IMR-90 (cell line): ENCODE data around the gene LONP2.
"Not testable (repeated sequence)": the region's sequence is repeated elsewhere in the genome, so short reads cannot be mapped to it uniquely, and the experiment has no call there.

Experiments
- CEBPB ChIP-seq: IDR thresholded peaks from 2 replicates; pipeline ENCODE4 v1.6.1; 2012; ENCODE audit warnings: low read depth, low read length, improper control_type of control experiment
- CTCF ChIP-seq: conservative IDR thresholded peaks from 2 replicates; pipeline ENCODE4 v1.5.1; 2012; ENCODE audit warnings: mild to moderate bottlenecking, low read depth, low read length, improper control_type of control experiment
- FOS ChIP-seq: fragments of 150-350 bp; IDR thresholded peaks from 2 replicates; pipeline ENCODE4 v1.6.1; 2016; ENCODE audit warnings: low read depth, low read length
- MAFK ChIP-seq: IDR thresholded peaks from 2 replicates; pipeline ENCODE4 v1.6.1; 2012; ENCODE audit warnings: low read depth, low read length, improper control_type of control experiment
- MAZ ChIP-seq: IDR thresholded peaks from 2 replicates; pipeline ENCODE4 v1.6.1; 2012; ENCODE audit warnings: low read depth, mild to moderate bottlenecking, low read length, improper control_type of control experiment, moderate library complexity, borderline replicate concordance
- MXI1 ChIP-seq: IDR thresholded peaks from 2 replicates; pipeline ENCODE4 v1.6.1; 2012; ENCODE audit warnings: low read depth, mild to moderate bottlenecking, low read length, moderate library complexity, borderline replicate concordance
- POLR2A ChIP-seq: IDR thresholded peaks from 2 replicates; pipeline ENCODE4 v1.6.1; 2012; ENCODE audit warnings: mild to moderate bottlenecking, low read depth, low read length
- RAD21 ChIP-seq: IDR thresholded peaks from 2 replicates; pipeline ENCODE4 v1.6.1; 2012; ENCODE audit warnings: low read length, improper control_type of control experiment
- RCOR1 ChIP-seq: IDR thresholded peaks from 2 replicates; pipeline ENCODE4 v1.6.1; 2012; ENCODE audit warnings: mild to moderate bottlenecking, low read length, improper control_type of control experiment; ENCODE audit not compliant: insufficient replicate concordance
- RFX5 ChIP-seq: IDR thresholded peaks from 2 replicates; pipeline ENCODE4 v1.8.0; 2012; ENCODE audit warnings: low read depth, mild to moderate bottlenecking, low read length, moderate library complexity
- SMC3 ChIP-seq: fragments of 150-350 bp; IDR thresholded peaks from 2 replicates; pipeline ENCODE4 v1.6.1; 2016; ENCODE audit warnings: low read depth, mild to moderate bottlenecking, antibody characterized with exemption, low read length, moderate library complexity
- USF2 ChIP-seq: fragments of 150-350 bp; IDR thresholded peaks from 2 replicates; pipeline ENCODE4 v1.6.1; 2017; ENCODE audit warnings: mild to moderate bottlenecking, antibody characterized with exemption, low read length, low read depth

GRCh38 chr16:48370668-48371392 is 126.7 kb downstream of the LONP2 start:
- TF ChIP-seq MAFK, CTCF, RAD21, POLR2A, SMC3, MAZ, RCOR1, RFX5, FOS, MXI1, CEBPB, USF2: not testable (repeated sequence)
